ENCODE measurements around the gene AP1AR.

GRCh38 chr4:112277220-112277619 is 45.6 kb downstream of the AP1AR start:
- TF ChIP-seq CTCF (IDR thresholded peaks at IDR 0.05) (no peak), POLR2A (IDR thresholded peaks at IDR 0.05) (no peak)
